Fibroblast of lung (primary cell): ENCODE measurements around the gene NELFB.
A peak's percentile ranks its signal among the peaks of the same experiment; 100 is the strongest.

Experiments used
- EZH2 ChIP-seq: IDR thresholded peaks from 2 replicates; pipeline ENCODE4 v1.5.1; 2012; ENCODE audit warnings: low read length, control low read depth, mild to moderate bottlenecking; ENCODE audit errors: missing control alignments
- TF ChIP-seq, protein P1 (sequence below), 2 donors: IDR thresholded peaks in 1 of 2; conservative IDR thresholded peaks in 1 of 2; 1 replicate in 1 of 2; 2 replicates in 1 of 2; pipeline ENCODE4 v1.5.1; 2011 to 2012; ENCODE audit warnings: low read length in 2 of 2, control low read depth in 1 of 2, inconsistent platforms in 1 of 2, low read depth in 1 of 2, mild to moderate bottlenecking in 1 of 2

DNA sequence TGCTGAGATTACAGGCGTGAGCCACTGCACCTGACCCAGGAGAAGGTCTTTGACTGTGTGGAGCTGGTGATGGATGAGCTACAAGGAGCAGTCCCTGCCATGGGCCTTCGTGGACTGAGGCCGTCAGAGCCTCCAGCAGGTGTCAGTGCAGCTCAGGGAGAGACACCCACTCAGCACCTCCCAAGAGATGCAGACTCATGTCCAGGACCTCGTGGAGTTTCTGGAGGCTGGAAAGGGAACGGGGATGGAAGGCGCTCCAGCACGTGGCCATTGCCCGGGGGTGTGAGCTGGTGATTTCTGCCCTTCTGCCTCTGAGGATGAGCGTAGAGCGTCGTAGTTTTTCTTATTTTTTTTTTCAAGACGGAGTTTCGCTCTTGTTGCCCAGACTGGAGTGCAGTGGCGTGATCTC lies 31.9 kb downstream of the NELFB start:
- TF ChIP-seq, protein P1, sequence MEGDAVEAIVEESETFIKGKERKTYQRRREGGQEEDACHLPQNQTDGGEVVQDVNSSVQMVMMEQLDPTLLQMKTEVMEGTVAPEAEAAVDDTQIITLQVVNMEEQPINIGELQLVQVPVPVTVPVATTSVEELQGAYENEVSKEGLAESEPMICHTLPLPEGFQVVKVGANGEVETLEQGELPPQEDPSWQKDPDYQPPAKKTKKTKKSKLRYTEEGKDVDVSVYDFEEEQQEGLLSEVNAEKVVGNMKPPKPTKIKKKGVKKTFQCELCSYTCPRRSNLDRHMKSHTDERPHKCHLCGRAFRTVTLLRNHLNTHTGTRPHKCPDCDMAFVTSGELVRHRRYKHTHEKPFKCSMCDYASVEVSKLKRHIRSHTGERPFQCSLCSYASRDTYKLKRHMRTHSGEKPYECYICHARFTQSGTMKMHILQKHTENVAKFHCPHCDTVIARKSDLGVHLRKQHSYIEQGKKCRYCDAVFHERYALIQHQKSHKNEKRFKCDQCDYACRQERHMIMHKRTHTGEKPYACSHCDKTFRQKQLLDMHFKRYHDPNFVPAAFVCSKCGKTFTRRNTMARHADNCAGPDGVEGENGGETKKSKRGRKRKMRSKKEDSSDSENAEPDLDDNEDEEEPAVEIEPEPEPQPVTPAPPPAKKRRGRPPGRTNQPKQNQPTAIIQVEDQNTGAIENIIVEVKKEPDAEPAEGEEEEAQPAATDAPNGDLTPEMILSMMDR (conservative IDR thresholded peaks at IDR 0.05 in 1 of 2, IDR thresholded peaks at IDR 0.05 in 1 of 2; ENCODE audit: low read depth in 1 of 2, low read length in 2 of 2) = peak; percentile 26 to 56
- TF ChIP-seq EZH2 = no peak
